ENCODE results near the gene GFRAL. TPM values are rescaled to one million over a fixed set of nuclear protein-coding genes. Genes with fewer than 3 reads are reported as not detected.

Gene GFRAL
- total RNA-seq, 4 donors from 2014 or later = 0.47 TPM; not detected in 3

- no peak for ATAC-seq (ENCODE audit: low FRiP score)
- DNase-seq (ENCODE audit: low spot score) = no peak
- no peak for TF ChIP-seq CTCF (IDR thresholded peaks at IDR 0.05)
Measured at GRCh38 chr6:55423933-55424332, 96.7 kb downstream of the GFRAL start.

- DNase-seq (ENCODE audit: low spot score) (no peak), ATAC-seq (ENCODE audit: low FRiP score) (no peak)
- no peak for TF ChIP-seq CTCF (IDR thresholded peaks at IDR 0.05)
Measured at GRCh38 chr6:55433446-55434130, 106.3 kb downstream of the GFRAL start.

- no peak for ATAC-seq (ENCODE audit: low FRiP score)
- no peak for DNase-seq (ENCODE audit: low spot score)
- no peak for TF ChIP-seq CTCF (IDR thresholded peaks at IDR 0.05)
Measured at GRCh38 chr6:55437141-55437540, 109.9 kb downstream of the GFRAL start.

GRCh38 chr6:55438203-55438602, 110.9 kb downstream of the GFRAL start:
- no peak for DNase-seq (ENCODE audit: low spot score)
- no peak for ATAC-seq (ENCODE audit: low FRiP score)
- TF ChIP-seq CTCF (IDR thresholded peaks at IDR 0.05) = no peak

- DNase-seq (ENCODE audit: low spot score) (no peak), ATAC-seq (ENCODE audit: low FRiP score) (no peak)
- no peak for TF ChIP-seq CTCF (IDR thresholded peaks at IDR 0.05)
Measured at GRCh38 chr6:55443238-55444134, 116.2 kb downstream of the GFRAL start.

GRCh38 chr6:55445648-55446204, 118.5 kb downstream of the GFRAL start:
- no peak for ATAC-seq (ENCODE audit: low FRiP score)
- TF ChIP-seq CTCF (IDR thresholded peaks at IDR 0.05) = no peak

More at GRCh38 chr6:55445648-55446204, 118.5 kb downstream of the GFRAL start:
- no peak for DNase-seq (ENCODE audit: low spot score)

All from omental fat pad (tissue), 4 donors.